ENCODE results near the gene DBT. TPM values are rescaled to one million over a fixed set of nuclear protein-coding genes. Genes with fewer than 3 reads are reported as not detected.

Gene DBT
- polyA plus RNA-seq, 1 donor (not counting 4 experiments of a cell fraction or from before 2014, with no cell fraction given) = 16.3 TPM

DNA sequence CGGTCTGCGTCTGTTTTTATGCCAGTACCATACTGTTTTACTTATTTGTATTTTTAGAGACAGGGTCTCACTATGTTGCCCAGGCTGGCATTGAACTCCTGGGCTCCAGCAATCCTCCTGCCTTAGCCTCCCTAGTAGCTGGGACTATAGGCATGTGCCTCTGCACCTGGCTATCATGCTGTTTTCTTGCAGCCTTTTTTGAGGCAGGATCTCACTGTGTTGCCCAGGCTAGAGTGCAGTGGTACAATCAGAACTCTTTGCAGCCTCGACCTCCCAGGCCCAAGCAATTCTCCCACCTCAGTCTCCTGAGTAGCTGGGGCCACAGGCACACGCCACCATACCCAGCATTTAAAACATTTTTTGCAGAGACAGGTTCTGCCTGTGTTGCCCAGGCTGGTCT is 66.3 kb downstream of the DBT start:
- Histone ChIP-seq H3K27ac (ENCODE audit: control insufficient read depth, insufficient read depth, low read length) (no peak overlapping the region), H3K4me3 (ENCODE audit: control insufficient read depth in 2 of 3, extremely low read depth in 1 of 3, insufficient read depth in 2 of 3, low read depth in 1 of 3, low read length in 3 of 3) (no peak overlapping the region), H3K4me2 (ENCODE audit: control insufficient read depth, extremely low read depth, insufficient read depth, low read depth, low read length) (no peak overlapping the region), H3K79me2 (ENCODE audit: control insufficient read depth, insufficient read depth, low read length) (no peaks in the 10 kb centered on the region), H3K27me3 (ENCODE audit: control insufficient read depth, extremely low read depth, insufficient read depth, low read length) (no peaks in the 10 kb centered on the region), H4K20me1 (ENCODE audit: control insufficient read depth, extremely low read depth, insufficient read depth, low read length) (no peaks in the 10 kb centered on the region), H3K9me3 (ENCODE audit: control insufficient read depth, low read depth, low read length) (no peaks in the 10 kb centered on the region), H3K9me1 (ENCODE audit: control insufficient read depth, extremely low read depth, insufficient read depth, low read length) (no peaks in the 10 kb centered on the region), H3K4me1 (ENCODE audit: control insufficient read depth, extremely low read depth, insufficient read depth, low read length) (no peaks in the 10 kb centered on the region), H3K36me3 (ENCODE audit: control insufficient read depth in 2 of 2, extremely low read depth in 1 of 2, insufficient read depth in 2 of 2, low read length in 2 of 2) (no peaks in the 10 kb centered on the region), H3K9ac (ENCODE audit: control insufficient read depth, extremely low read depth, insufficient read depth, low read length) (no peak overlapping the region), H2AFZ (ENCODE audit: control insufficient read depth, low read length) (no peak overlapping the region)
- FAIRE-seq (no peak), DNase-seq (ENCODE audit: low read depth, low spot score) (no peak)
- dilution Hi-C loops (cut with MboI; ENCODE audit: extremely low pct_ligation_motif_present, low sequenced_read_pairs) = no loop called here
- TF ChIP-seq, protein P1, sequence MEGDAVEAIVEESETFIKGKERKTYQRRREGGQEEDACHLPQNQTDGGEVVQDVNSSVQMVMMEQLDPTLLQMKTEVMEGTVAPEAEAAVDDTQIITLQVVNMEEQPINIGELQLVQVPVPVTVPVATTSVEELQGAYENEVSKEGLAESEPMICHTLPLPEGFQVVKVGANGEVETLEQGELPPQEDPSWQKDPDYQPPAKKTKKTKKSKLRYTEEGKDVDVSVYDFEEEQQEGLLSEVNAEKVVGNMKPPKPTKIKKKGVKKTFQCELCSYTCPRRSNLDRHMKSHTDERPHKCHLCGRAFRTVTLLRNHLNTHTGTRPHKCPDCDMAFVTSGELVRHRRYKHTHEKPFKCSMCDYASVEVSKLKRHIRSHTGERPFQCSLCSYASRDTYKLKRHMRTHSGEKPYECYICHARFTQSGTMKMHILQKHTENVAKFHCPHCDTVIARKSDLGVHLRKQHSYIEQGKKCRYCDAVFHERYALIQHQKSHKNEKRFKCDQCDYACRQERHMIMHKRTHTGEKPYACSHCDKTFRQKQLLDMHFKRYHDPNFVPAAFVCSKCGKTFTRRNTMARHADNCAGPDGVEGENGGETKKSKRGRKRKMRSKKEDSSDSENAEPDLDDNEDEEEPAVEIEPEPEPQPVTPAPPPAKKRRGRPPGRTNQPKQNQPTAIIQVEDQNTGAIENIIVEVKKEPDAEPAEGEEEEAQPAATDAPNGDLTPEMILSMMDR (optimal IDR thresholded peaks at IDR 0.05 in 1 of 3, IDR thresholded peaks at IDR 0.05 in 1 of 3, conservative IDR thresholded peaks at IDR 0.05 in 1 of 3; ENCODE audit: extremely low read depth in 1 of 3, insufficient read depth in 2 of 3, low read length in 3 of 3) = no peak
- no peak for TF ChIP-seq EZH2 (IDR thresholded peaks at IDR 0.05; ENCODE audit: low read length)

DNA sequence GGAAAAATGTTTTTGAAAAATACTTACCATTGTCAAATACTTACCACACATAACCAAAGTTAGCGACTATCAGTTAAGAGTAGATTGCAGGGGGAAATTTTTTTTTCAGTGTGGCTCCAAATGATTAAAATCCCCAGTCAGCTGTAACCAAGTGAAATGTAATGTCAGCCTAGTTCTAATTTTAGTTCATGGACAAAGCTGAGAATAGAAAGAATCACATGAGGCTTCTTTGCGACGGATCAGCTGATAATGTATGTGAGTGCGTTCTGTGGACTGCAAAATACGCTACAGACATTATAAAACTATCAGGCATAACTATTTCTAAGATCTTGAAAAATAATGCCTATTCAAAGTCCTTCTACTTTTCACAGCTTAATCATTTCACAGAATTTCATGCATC is 71.5 kb downstream of the DBT start, which contains the start of gene LRRC39:
Gene LRRC39, minus strand, starts transcription at position 166 of the 400 bp plus-strand sequence. CDS start 9,740 bp downstream, outside the sequence.
- Histone ChIP-seq H3K9me1 (ENCODE audit: control insufficient read depth, extremely low read depth, insufficient read depth, low read length) (no peaks in the 10 kb centered on the region), H3K9ac (ENCODE audit: control insufficient read depth, extremely low read depth, insufficient read depth, low read length) (no peak within 1 kb of the TSS), H2AFZ (ENCODE audit: control insufficient read depth, low read length) (no peak within 1 kb of the TSS), H3K9me3 (ENCODE audit: control insufficient read depth, low read depth, low read length) (no peaks in the 10 kb centered on the region), H3K27ac (ENCODE audit: control insufficient read depth, insufficient read depth, low read length) (no peak within 1 kb of the TSS), H3K27me3 (ENCODE audit: control insufficient read depth, extremely low read depth, insufficient read depth, low read length) (no peaks in the 10 kb centered on the region), H3K36me3 (ENCODE audit: control insufficient read depth in 2 of 2, extremely low read depth in 1 of 2, insufficient read depth in 2 of 2, low read length in 2 of 2) (no peaks in the 10 kb centered on the region), H3K4me1 (ENCODE audit: control insufficient read depth, extremely low read depth, insufficient read depth, low read length) (no peaks in the 10 kb centered on the region), H3K79me2 (ENCODE audit: control insufficient read depth, insufficient read depth, low read length) (no peaks in the 10 kb centered on the region), H3K4me2 (ENCODE audit: control insufficient read depth, extremely low read depth, insufficient read depth, low read depth, low read length) (no peak within 1 kb of the TSS), H3K4me3 (ENCODE audit: control insufficient read depth in 2 of 3, extremely low read depth in 1 of 3, insufficient read depth in 2 of 3, low read depth in 1 of 3, low read length in 3 of 3) (no peak within 1 kb of the TSS), H4K20me1 (ENCODE audit: control insufficient read depth, extremely low read depth, insufficient read depth, low read length) (no peaks in the 10 kb centered on the region)
- DNase-seq (ENCODE audit: low read depth, low spot score) (no peak), FAIRE-seq (no peak)
- TF ChIP-seq, protein P1 (optimal IDR thresholded peaks at IDR 0.05 in 1 of 3, IDR thresholded peaks at IDR 0.05 in 1 of 3, conservative IDR thresholded peaks at IDR 0.05 in 1 of 3; ENCODE audit: extremely low read depth in 1 of 3, insufficient read depth in 2 of 3, low read length in 3 of 3) = no peak
- TF ChIP-seq EZH2 (IDR thresholded peaks at IDR 0.05; ENCODE audit: low read length) = no peak
- dilution Hi-C loops (cut with MboI; ENCODE audit: extremely low pct_ligation_motif_present, low sequenced_read_pairs) = no loop called here

Measured in keratinocyte (primary cell).